Hepatocyte (in vitro differentiated cells): Measurements from ENCODE around the gene PRRC2C. TPM values are rescaled to one million over a fixed set of nuclear protein-coding genes. Genes with fewer than 3 reads are reported as not detected.
"Not testable (repeated sequence)": the region's sequence is repeated elsewhere in the genome, so short reads cannot be mapped to it uniquely, and the experiment has no call there.

Source experiments
- DNase-seq: peaks from one replicate; pipeline ENCODE4 v3.0.0-alpha.2; 2016; ENCODE audit warnings: low spot score
- H2AFZ ChIP-seq: fragments of 200-600 bp; sonication (generic); 2 replicates; pipeline ENCODE4 v1.6.0; 2016; ENCODE audit warnings: antibody characterized with exemption, mild to moderate bottlenecking
- H3K27ac ChIP-seq: fragments of 200-600 bp; sonication (generic); 2 replicates; pipeline ENCODE4 v1.5.1; 2016; ENCODE audit warnings: mild to moderate bottlenecking
- H3K27me3 ChIP-seq: fragments of 200-600 bp; sonication (generic); 2 replicates; pipeline ENCODE4 v1.6.1; 2016
- H3K36me3 ChIP-seq: fragments of 200-600 bp; sonication (generic); replicated peaks from 2 replicates; pipeline ENCODE4 v1.5.1; 2016; ENCODE audit warnings: low read depth; ENCODE audit not compliant: insufficient read depth
- H3K4me1 ChIP-seq: fragments of 200-600 bp; sonication (generic); 2 replicates; pipeline ENCODE4 v1.5.1; 2016; ENCODE audit warnings: mild to moderate bottlenecking, moderate library complexity; ENCODE audit not compliant: insufficient read depth
- H3K4me2 ChIP-seq: fragments of 200-600 bp; sonication (generic); 2 replicates; pipeline ENCODE4 v1.6.0; 2016
- H3K4me3 ChIP-seq: fragments of 200-600 bp; sonication (generic); 2 replicates; pipeline ENCODE4 v1.5.1; 2016; ENCODE audit warnings: mild to moderate bottlenecking
- H3K79me2 ChIP-seq: fragments of 200-600 bp; sonication (generic); 2 replicates; pipeline ENCODE4 v1.6.0; 2017; ENCODE audit warnings: mild to moderate bottlenecking
- H3K9me2 ChIP-seq: fragments of 200-600 bp; sonication (generic); replicated peaks from 2 replicates; pipeline ENCODE4 v1.6.0; 2017; ENCODE audit warnings: mild to moderate bottlenecking; ENCODE audit not compliant: insufficient read depth
- H3K9me3 ChIP-seq: fragments of 200-600 bp; sonication (generic); 2 replicates; pipeline ENCODE4 v1.5.1; 2016; ENCODE audit warnings: low read depth, mild to moderate bottlenecking
- H4K20me1 ChIP-seq: fragments of 200-600 bp; sonication (generic); 2 replicates; pipeline ENCODE4 v1.6.0; 2016; ENCODE audit warnings: mild to moderate bottlenecking; ENCODE audit not compliant: insufficient read depth, poor library complexity, severe bottlenecking
- CTCF ChIP-seq: fragments of 200-600 bp; sonication (generic); IDR thresholded peaks from 2 replicates; pipeline ENCODE4 v1.5.1; 2016; ENCODE audit warnings: antibody characterized with exemption, mild to moderate bottlenecking; ENCODE audit not compliant: poor library complexity
- EZH2 ChIP-seq: fragments of 200-600 bp; sonication (generic); IDR thresholded peaks from 2 replicates; pipeline ENCODE4 v1.6.1; 2016; ENCODE audit warnings: antibody characterized with exemption, mild to moderate bottlenecking, borderline replicate concordance
- EZH2phosphoT487 ChIP-seq: fragments of 200-600 bp; sonication (generic); IDR thresholded peaks from one replicate; pipeline ENCODE4 v1.6.1; 2018; ENCODE audit warnings: antibody characterized with exemption, mild to moderate bottlenecking, low read depth, moderate library complexity; ENCODE audit not compliant: unreplicated experiment, severe bottlenecking
- WGBS: methylation state at CpG from one replicate; pipeline ENCODE4 v1.1.6; 2016; ENCODE audit warnings: low lambda C conversion rate; ENCODE audit errors: missing lambda C conversion rate; 5-methylcytosine and 5-hydroxymethylcytosine counted together
- polyA plus RNA-seq: library from polyadenylated mRNA; unstranded; fragments of >200 nt; fragmentation: Nextera tagmentation; extraction: Ambion mirVana; gene quantifications from 2 replicates; pipeline ENCODE4 v1.2.1, GENCODE V29; 2016
- total RNA-seq: library from RNA; depleted of rRNA; stranded (reverse); fragments of >200 nt; gene quantifications from 2 replicates; pipeline ENCODE4 v1.2.3, GENCODE V29; 2014

Gene PRRC2C
- total and polyA plus RNA-seq, 2 experiments from 2014 or later = 85.2 to 120 TPM

- H3K9me3 ChIP-seq = no peaks in the 10 kb centered on the region
- no peaks in the 10 kb centered on the region for H3K9me2 ChIP-seq
- no peaks in the 10 kb centered on the region for H3K27me3 ChIP-seq
- no peak overlapping the region for H3K4me2 ChIP-seq
- no peaks in the 10 kb centered on the region for H4K20me1 ChIP-seq
- H2AFZ ChIP-seq = peak overlapping the region; percentile 63
- H3K36me3 ChIP-seq = no peaks in the 10 kb centered on the region
- DNase-seq = no peak
- H3K4me3 ChIP-seq = no peak overlapping the region
- H3K27ac ChIP-seq = peak overlapping the region; percentile 30
- 78% methylated on average over 10 of the region's 10 CpGs for WGBS
- TF ChIP-seq EZH2 = no peak
- TF ChIP-seq EZH2phosphoT487 = no peak
- no peak for TF ChIP-seq CTCF
- H3K79me2 ChIP-seq = no peaks in the 10 kb centered on the region
- H3K4me1 ChIP-seq = no peaks in the 10 kb centered on the region
Observed at GRCh38 chr1:171606402-171606941, 121.1 kb downstream of the PRRC2C start.

- H3K9me3 ChIP-seq = no peaks in the 10 kb centered on the region
- no peaks in the 10 kb centered on the region for H3K27me3 ChIP-seq
- H3K36me3 ChIP-seq = no peaks in the 10 kb centered on the region
- no peaks in the 10 kb centered on the region for H3K9me2 ChIP-seq
- 93% methylated on average over 2 of the region's 2 CpGs for WGBS
- TF ChIP-seq EZH2phosphoT487 = no peak
- no peak for TF ChIP-seq EZH2
- no peak for TF ChIP-seq CTCF
- H3K79me2 ChIP-seq = no peaks in the 10 kb centered on the region
- no peak overlapping the region for H2AFZ ChIP-seq
- no peak overlapping the region for H3K4me3 ChIP-seq
- no peak overlapping the region for H3K4me2 ChIP-seq
- DNase-seq = no peak
- H4K20me1 ChIP-seq = no peaks in the 10 kb centered on the region
- no peaks in the 10 kb centered on the region for H3K4me1 ChIP-seq
- H3K27ac ChIP-seq = no peak overlapping the region
Observed at GRCh38 chr1:171610385-171610784, 125.1 kb downstream of the PRRC2C start.

- Histone ChIP-seq H3K27ac (no peak overlapping the region), H3K79me2 (no peaks in the 10 kb centered on the region), H3K9me2 (no peaks in the 10 kb centered on the region), H3K4me2 (no peak overlapping the region), H3K36me3 (no peaks in the 10 kb centered on the region), H3K4me1 (no peaks in the 10 kb centered on the region), H4K20me1 (no peaks in the 10 kb centered on the region), H3K9me3 (no peaks in the 10 kb centered on the region), H3K4me3 (no peak overlapping the region), H3K27me3 (no peaks in the 10 kb centered on the region), H2AFZ (no peak overlapping the region)
- no peak for TF ChIP-seq EZH2
- TF ChIP-seq EZH2phosphoT487 = no peak
- no peak for TF ChIP-seq CTCF
- no peak for DNase-seq
- 86% methylated on average over 2 of the region's 2 CpGs for WGBS
Observed at GRCh38 chr1:171611306-171611705, 126.0 kb downstream of the PRRC2C start.

GRCh38 chr1:171613282-171613681 is 128.0 kb downstream of the PRRC2C start:
- Histone ChIP-seq H2AFZ (no peak overlapping the region), H3K4me3 (no peak overlapping the region), H3K79me2 (no peaks in the 10 kb centered on the region), H4K20me1 (no peaks in the 10 kb centered on the region), H3K27ac (no peak overlapping the region), H3K9me2 (no peaks in the 10 kb centered on the region), H3K36me3 (no peaks in the 10 kb centered on the region), H3K27me3 (no peaks in the 10 kb centered on the region), H3K4me2 (no peak overlapping the region), H3K4me1 (no peaks in the 10 kb centered on the region), H3K9me3 (no peaks in the 10 kb centered on the region)
- no peak for DNase-seq
- TF ChIP-seq EZH2phosphoT487 (no peak), CTCF (no peak), EZH2 (no peak)
- 93% methylated on average over 1 of the region's 1 CpG for WGBS

GRCh38 chr1:171615122-171615906 is 130.0 kb downstream of the PRRC2C start:
- not testable (repeated sequence) for H3K27ac ChIP-seq, H3K79me2 ChIP-seq, H3K9me3 ChIP-seq, H3K4me2 ChIP-seq, H3K27me3 ChIP-seq, H3K4me3 ChIP-seq, H3K36me3 ChIP-seq, H2AFZ ChIP-seq, H4K20me1 ChIP-seq, H3K9me2 ChIP-seq, H3K4me1 ChIP-seq, DNase-seq
- 76% methylated on average over 14 of the region's 14 CpGs for WGBS
